MCF 10A (cell line): ENCODE measurements around the gene EBI3. TPM values are rescaled to one million over a fixed set of nuclear protein-coding genes. Genes with fewer than 3 reads are reported as not detected.
A peak's percentile ranks its signal among the peaks of the same experiment; 100 is the strongest.

ENCODE experiments used
- BruUV-seq: library from RNA; stranded (reverse); fragments of 400-500 nt; replicated peaks from 2 replicates; lab custom pipeline; 2021; lab: Mats Ljungman, UMichigan
- CTCF ChIA-PET: fragments of 300-600 bp; sonication (Branson Sonifier 250); formaldehyde crosslinking; extraction: SDS; loops from one replicate; lab custom pipeline; 2021; ENCODE audit warnings: antibody characterized with exemption, inconsistent platforms; lab: Yijun Ruan, JAX
- POLR2A ChIA-PET: fragments of 300-600, 350-650 bp; sonication (Branson Sonifier 250); formaldehyde crosslinking; extraction: SDS; loops from one replicate; lab custom pipeline; 2020; ENCODE audit warnings: antibody characterized with exemption, inconsistent platforms; lab: Yijun Ruan, JAX
- DNase-seq: peaks from one replicate; pipeline ENCODE4 v3.0.0-alpha.2; 2018; ENCODE audit not compliant: unreplicated experiment
- H3K27ac Mint-ChIP-seq: one replicate; pipeline ENCODE4 v1.8.0; 2022; ENCODE audit warnings: mild to moderate bottlenecking, low read depth, mixed read lengths; ENCODE audit not compliant: unreplicated experiment
- H3K27me3 Mint-ChIP-seq: one replicate; pipeline ENCODE4 v1.8.0; 2022; ENCODE audit warnings: mixed read lengths; ENCODE audit not compliant: insufficient read depth, unreplicated experiment
- H3K36me3 Mint-ChIP-seq: one replicate; pipeline ENCODE4 v1.8.0; 2022; ENCODE audit warnings: mild to moderate bottlenecking, moderate library complexity, mixed read lengths; ENCODE audit not compliant: insufficient read depth, unreplicated experiment
- H3K4me1 Mint-ChIP-seq: one replicate; pipeline ENCODE4 v1.8.0; 2022; ENCODE audit warnings: mixed read lengths; ENCODE audit not compliant: insufficient read depth, unreplicated experiment
- H3K4me3 Mint-ChIP-seq: one replicate; pipeline ENCODE4 v1.8.0; 2022; ENCODE audit warnings: mild to moderate bottlenecking, moderate library complexity, mixed read lengths; ENCODE audit not compliant: unreplicated experiment
- H3K9me3 Mint-ChIP-seq: one replicate; pipeline ENCODE4 v1.8.0; 2022; ENCODE audit warnings: mixed read lengths; ENCODE audit not compliant: unreplicated experiment
- CTCF ChIP-seq: fragments of 200-600 bp; IDR thresholded peaks from one replicate; pipeline ENCODE4 v1.8.0; 2022; ENCODE audit warnings: antibody characterized with exemption, mild to moderate bottlenecking; ENCODE audit not compliant: unreplicated experiment
- intact Hi-C: fragments of 100-400 bp; cut with micrococcal nuclease; formaldehyde crosslinking; loops from 2 replicates; pipeline ENCODE4 v1.14.1; 2022
- total RNA-seq: library from RNA; stranded (reverse); gene quantifications from 2 replicates; pipeline ENCODE4 v1.2.3, GENCODE V29; 2022

Gene EBI3
- total RNA-seq, 1 experiment from 2014 or later: 0.35 TPM

GRCh38 chr19:4208385-4209094 lies 20.8 kb upstream of the EBI3 start:
- no peak overlapping the region for H3K4me3 Mint-ChIP-seq
- H3K4me1 Mint-ChIP-seq: peaks cover 10% of the 10 kb centered on the region
- peak; percentile 1 for TF ChIP-seq CTCF
- H3K27me3 Mint-ChIP-seq: peaks cover 17% of the 10 kb centered on the region
- BruUV-seq: no TSS peak
- ChIA-PET CTCF (interaction anchor here (0.6 to 1.4 kb wide), 7 partner anchors 9 to 1455 kb away, joined by 3 to 5 read pairs (median 3); no protein-coding TSS in a partner anchor), POLR2A (interaction anchor here (0.6 kb wide), 2 partner anchors 99 to 159 kb away, joined by 3 to 4 read pairs; no protein-coding TSS in a partner anchor)
- H3K9me3 Mint-ChIP-seq: no peaks in the 10 kb centered on the region
- no peak overlapping the region for H3K27ac Mint-ChIP-seq
- H3K36me3 Mint-ChIP-seq: no peaks in the 10 kb centered on the region
- intact Hi-C loops: loop anchor here (10.0 kb wide), 1 partner anchor 144 kb away; the partner anchor contains the start of gene ZBTB7A
- DNase-seq: peak; percentile 50

- intact Hi-C loops: no loop called here
- Mint-ChIP-seq H3K4me3 (no peak overlapping the region), H3K27ac (no peak overlapping the region), H3K4me1 (peaks cover 5% of the 10 kb centered on the region), H3K36me3 (no peaks in the 10 kb centered on the region), H3K27me3 (peaks cover 30% of the 10 kb centered on the region), H3K9me3 (no peaks in the 10 kb centered on the region)
- POLR2A ChIA-PET: no interaction called here
- no peak for DNase-seq
- TF ChIP-seq CTCF: no peak
- no TSS peak for BruUV-seq
- CTCF ChIA-PET: no interaction called here
These were observed 19.1 kb upstream of the EBI3 start for GRCh38 chr19:4210166-4210731.

- H3K27ac Mint-ChIP-seq: no peak overlapping the region
- no TSS peak for BruUV-seq
- DNase-seq: no peak
- no peaks in the 10 kb centered on the region for H3K36me3 Mint-ChIP-seq
- intact Hi-C loops: no loop called here
- H3K4me3 Mint-ChIP-seq: no peak overlapping the region
- peaks cover 30% of the 10 kb centered on the region for H3K27me3 Mint-ChIP-seq
- ChIA-PET POLR2A (no interaction called here), CTCF (no interaction called here)
- peaks cover 5% of the 10 kb centered on the region for H3K4me1 Mint-ChIP-seq
- H3K9me3 Mint-ChIP-seq: no peaks in the 10 kb centered on the region
- TF ChIP-seq CTCF: no peak
These were observed 16.2 kb upstream of the EBI3 start for GRCh38 chr19:4213116-4213515.

GRCh38 chr19:4215807-4216206 lies 13.5 kb upstream of the EBI3 start:
- POLR2A ChIA-PET: no interaction called here
- CTCF ChIA-PET: no interaction called here

More at GRCh38 chr19:4215807-4216206, 13.5 kb upstream of the EBI3 start:
- no peaks in the 10 kb centered on the region for H3K36me3 Mint-ChIP-seq
- peaks cover 30% of the 10 kb centered on the region for H3K27me3 Mint-ChIP-seq
- no peak overlapping the region for H3K27ac Mint-ChIP-seq
- TF ChIP-seq CTCF: no peak
- no peak overlapping the region for H3K4me3 Mint-ChIP-seq
- no TSS peak for BruUV-seq
- intact Hi-C loops: no loop called here
- DNase-seq: no peak
- H3K4me1 Mint-ChIP-seq: no peaks in the 10 kb centered on the region
- no peaks in the 10 kb centered on the region for H3K9me3 Mint-ChIP-seq
